Erythroblast (primary cell): Measurements from ENCODE around the gene CTNNB1.

Experiments
- GATA1 ChIP-seq: IDR thresholded peaks from 2 replicates; pipeline ENCODE4 v1.6.1; 2011; ENCODE audit warnings: low read depth, mild to moderate bottlenecking, control low read depth, low read length, moderate library complexity
- POLR2A ChIP-seq: IDR thresholded peaks from 2 replicates; pipeline ENCODE4 v1.6.1; 2011; ENCODE audit warnings: mild to moderate bottlenecking, low read length

GRCh38 chr3:41244620-41245336 lies 45.5 kb downstream of the CTNNB1 start:
- no peak for TF ChIP-seq POLR2A
- no peak for TF ChIP-seq GATA1
